ENCODE data around the gene ZNF684.
"Not testable (repeated sequence)": the region's sequence is repeated elsewhere in the genome, so short reads cannot be mapped to it uniquely, and the experiment has no call there.

DNA sequence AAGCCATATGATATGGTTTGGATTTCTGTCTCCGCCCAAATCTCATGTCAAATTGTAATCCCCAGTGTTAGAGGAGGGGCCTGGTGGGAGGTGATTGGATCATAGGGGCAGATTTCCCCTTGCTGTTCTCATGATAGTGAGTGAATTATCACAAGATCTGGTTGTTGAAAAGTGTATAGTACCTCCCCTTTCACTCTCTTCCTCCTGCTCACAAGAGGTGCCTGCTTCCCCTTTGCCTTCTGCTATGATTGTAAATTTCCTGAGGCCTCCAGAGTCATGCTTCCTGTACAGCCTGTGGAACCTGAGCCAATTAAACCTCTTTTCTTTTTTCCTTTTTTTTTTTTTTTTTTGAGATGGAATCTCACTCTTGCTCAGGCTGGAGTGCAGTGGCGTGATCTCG, 43.4 kb downstream of the ZNF684 start:
- TF ChIP-seq SP1 (IDR thresholded peaks at IDR 0.05; ENCODE audit: low read depth, low read length); NRF1 (IDR thresholded peaks at IDR 0.05; ENCODE audit: low read depth, low read length); SIN3A (conservative IDR thresholded peaks at IDR 0.05 in 1 of 2, IDR thresholded peaks at IDR 0.05 in 1 of 2; ENCODE audit: low read depth in 1 of 2, low read length in 2 of 2); EZH2 (IDR thresholded peaks at IDR 0.05; ENCODE audit: low read depth, low read length, severe bottlenecking); EP300 (IDR thresholded peaks at IDR 0.05; ENCODE audit: borderline replicate concordance in 1 of 2, low read depth in 2 of 2, low read length in 2 of 2); ATF3 (IDR thresholded peaks at IDR 0.05; ENCODE audit: insufficient read depth, low read depth, low read length); TEAD4 (IDR thresholded peaks at IDR 0.05; ENCODE audit: low read depth, low read length): not testable (repeated sequence)
- TF ChIP-seq, protein P1, sequence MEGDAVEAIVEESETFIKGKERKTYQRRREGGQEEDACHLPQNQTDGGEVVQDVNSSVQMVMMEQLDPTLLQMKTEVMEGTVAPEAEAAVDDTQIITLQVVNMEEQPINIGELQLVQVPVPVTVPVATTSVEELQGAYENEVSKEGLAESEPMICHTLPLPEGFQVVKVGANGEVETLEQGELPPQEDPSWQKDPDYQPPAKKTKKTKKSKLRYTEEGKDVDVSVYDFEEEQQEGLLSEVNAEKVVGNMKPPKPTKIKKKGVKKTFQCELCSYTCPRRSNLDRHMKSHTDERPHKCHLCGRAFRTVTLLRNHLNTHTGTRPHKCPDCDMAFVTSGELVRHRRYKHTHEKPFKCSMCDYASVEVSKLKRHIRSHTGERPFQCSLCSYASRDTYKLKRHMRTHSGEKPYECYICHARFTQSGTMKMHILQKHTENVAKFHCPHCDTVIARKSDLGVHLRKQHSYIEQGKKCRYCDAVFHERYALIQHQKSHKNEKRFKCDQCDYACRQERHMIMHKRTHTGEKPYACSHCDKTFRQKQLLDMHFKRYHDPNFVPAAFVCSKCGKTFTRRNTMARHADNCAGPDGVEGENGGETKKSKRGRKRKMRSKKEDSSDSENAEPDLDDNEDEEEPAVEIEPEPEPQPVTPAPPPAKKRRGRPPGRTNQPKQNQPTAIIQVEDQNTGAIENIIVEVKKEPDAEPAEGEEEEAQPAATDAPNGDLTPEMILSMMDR (IDR thresholded peaks at IDR 0.05; ENCODE audit: control extremely low read depth in 1 of 3, insufficient read depth in 1 of 3, low read depth in 1 of 3, low read length in 3 of 3) = not testable (repeated sequence)

Measured in H1 (cell line).